Lung (tissue), 12 donors: ENCODE data around the gene TLK2. TPM values are rescaled to one million over a fixed set of nuclear protein-coding genes. Genes with fewer than 3 reads are reported as not detected.

Experiments used
- ATAC-seq: fragments of 200-7000 bp; cut with Tn5 transposase; one replicate; pipeline ENCODE4 v1.9.1; 2020; ENCODE audit warnings: moderate number of reproducible peaks; ENCODE audit not compliant: insufficient read depth, low FRiP score
- DNase-seq, 3 donors: peaks; one replicate each; pipeline ENCODE4 v3.0.0-alpha.2; 2013 to 2017
- H3K27ac ChIP-seq, 2 donors: one replicate each; pipeline ENCODE4 v1.5.1; 2013; ENCODE audit warnings: mild to moderate bottlenecking in 2 of 2, moderate library complexity in 2 of 2, control low read depth in 1 of 2, inconsistent platforms in 1 of 2, low read depth in 1 of 2, low read length in 1 of 2
- H3K27me3 ChIP-seq, 3 donors: one replicate each; pipeline ENCODE4 v1.5.1; 2013; ENCODE audit warnings: low read length in 2 of 3; ENCODE audit not compliant: control insufficient read depth in 3 of 3, insufficient read depth in 3 of 3
- H3K36me3 ChIP-seq, 4 donors: one replicate each; pipeline ENCODE4 v1.5.1; 2013; ENCODE audit warnings: low read length in 4 of 4, mild to moderate bottlenecking in 1 of 4, moderate library complexity in 1 of 4; ENCODE audit not compliant: control insufficient read depth in 4 of 4, insufficient read depth in 4 of 4
- H3K4me1 ChIP-seq, 5 donors: one replicate each; pipeline ENCODE4 v1.5.1; 2013; ENCODE audit warnings: low read length in 5 of 5, mild to moderate bottlenecking in 2 of 5, moderate library complexity in 1 of 5; ENCODE audit not compliant: control insufficient read depth in 5 of 5, insufficient read depth in 5 of 5
- H3K4me3 ChIP-seq: one replicate; pipeline ENCODE4 v1.5.1; 2013; ENCODE audit warnings: mild to moderate bottlenecking, control low read depth, moderate library complexity
- H3K9ac ChIP-seq, 2 donors: one replicate each; pipeline ENCODE4 v1.5.1; 2013; ENCODE audit warnings: low read length in 2 of 2, control low read depth in 1 of 2; ENCODE audit not compliant: insufficient read depth in 1 of 2
- H3K9me3 ChIP-seq, 4 donors: one replicate each; pipeline ENCODE4 v1.5.1; 2013; ENCODE audit warnings: low read length in 3 of 4, mild to moderate bottlenecking in 1 of 4, moderate library complexity in 1 of 4; ENCODE audit not compliant: control insufficient read depth in 4 of 4, insufficient read depth in 3 of 4
- CTCF ChIP-seq: IDR thresholded peaks from 2 replicates; pipeline ENCODE4 v1.5.1; 2012; ENCODE audit warnings: mild to moderate bottlenecking; ENCODE audit errors: control extremely low read depth, extremely low read depth
- whole genome bisulfite sequencing, 2 donors: extraction: QIAGEN DNeasy Blood & Tissue Kit; methylation state at CpG; one replicate each; pipeline ENCODE4 v1.1.7; 2013; 5-methylcytosine and 5-hydroxymethylcytosine counted together
- polyA plus RNA-seq, 2 donors: library from polyadenylated mRNA; stranded (reverse); fragments of 200-250 nt; gene quantifications; one replicate each; pipeline ENCODE4 v1.2.1, GENCODE V29; 2013
- total RNA-seq, 2 donors: library from RNA; depleted of rRNA in 1 of 2; stranded (reverse); fragments of >200 nt in 1 of 2; gene quantifications; one replicate each; pipeline ENCODE4 v1.2.1, GENCODE V29; 2014 to 2021
- donor health status: control.
- donor health status: control.
- donor health status: Bipolar disorder and iron deficiency.
- donor health status: healthy.
- donor health status: DM: yes; HTN: yes; CAD: no.

TLK2 gene
- total and polyA plus RNA-seq, 4 donors, result 11.6 to 87.7 (median 26.0) TPM

- no peak for TF ChIP-seq CTCF
- 55 to 71% methylated on average over 27 of the region's 27 CpGs for WGBS, 2 donors
- no peak overlapping the region for H3K4me3 ChIP-seq
- H3K9me3 ChIP-seq, result no peaks in the 10 kb centered on the region
- H3K4me1 ChIP-seq, result peaks cover 0 to 34% (median 9%) of the 10 kb centered on the region in 5 donors
- H3K27ac ChIP-seq, result peak overlapping the region in 1 of 2 donors; percentile 9
- no peaks in the 10 kb centered on the region for H3K27me3 ChIP-seq
- peaks cover 0 to 3% (median 0%) of the 10 kb centered on the region in 4 donors for H3K36me3 ChIP-seq
- DNase-seq, result no peak
- no peak for ATAC-seq
- H3K9ac ChIP-seq, result no peak overlapping the region
Observed at GRCh38 chr17:62631936-62632924, 153.6 kb downstream of the TLK2 start.

- H3K4me1 ChIP-seq, result peaks cover 0 to 20% (median 0%) of the 10 kb centered on the region in 5 donors
- peaks cover 0 to 3% (median 0%) of the 10 kb centered on the region in 4 donors for H3K36me3 ChIP-seq
- H3K27me3 ChIP-seq, result no peaks in the 10 kb centered on the region
- H3K9me3 ChIP-seq, result no peaks in the 10 kb centered on the region
- ATAC-seq (no peak), DNase-seq (no peak)
- no peak overlapping the region for H3K27ac ChIP-seq
- no peak overlapping the region for H3K9ac ChIP-seq
- H3K4me3 ChIP-seq, result no peak overlapping the region
- 71 to 79% methylated on average over 9 of the region's 9 CpGs for WGBS, 2 donors
- TF ChIP-seq CTCF, result no peak
Observed at GRCh38 chr17:62637809-62638208, 159.2 kb downstream of the TLK2 start.

- Histone ChIP-seq H3K4me3 (no peak overlapping the region), H3K36me3 (no peaks in the 10 kb centered on the region), H3K4me1 (peaks cover 0 to 21% (median 7%) of the 10 kb centered on the region in 5 donors), H3K9me3 (no peaks in the 10 kb centered on the region), H3K9ac (no peak overlapping the region), H3K27ac (no peak overlapping the region), H3K27me3 (no peaks in the 10 kb centered on the region)
- TF ChIP-seq CTCF, result no peak
- 62 to 75% methylated on average over 10 of the region's 10 CpGs for WGBS, 2 donors
- no peak for ATAC-seq
- no peak for DNase-seq
Observed at GRCh38 chr17:62641153-62641552, 162.5 kb downstream of the TLK2 start.
